GM12878 (cell line): ENCODE results near the gene C3orf20. TPM values are rescaled to one million over a fixed set of nuclear protein-coding genes. Genes with fewer than 3 reads are reported as not detected.

Source experiments
- ATAC-seq: fragments of 200-7000 bp; cut with Tn5 transposase; 3 replicates; pipeline ENCODE4 v1.9.1; 2020; ENCODE audit warnings: mild to moderate bottlenecking, moderate library complexity
- BruUV-seq: library from RNA; stranded (reverse); fragments of 400-500 nt; replicated peaks from 2 replicates; lab custom pipeline; 2021; lab: Mats Ljungman, UMichigan
- CTCF ChIA-PET: fragments of 300-600 bp; sonication (Branson Sonifier 250); formaldehyde crosslinking; extraction: SDS; loops from one replicate; lab custom pipeline; 2021; ENCODE audit warnings: inconsistent platforms; lab: Yijun Ruan, JAX
- POLR2A ChIA-PET: fragments of 350-600 bp; formaldehyde crosslinking; extraction: SDS; loops from one replicate; lab custom pipeline; 2021; ENCODE audit warnings: inconsistent platforms; lab: Charles Lee
- RAD21 ChIA-PET: fragments of 300-600 bp; sonication (Branson Sonifier 250); formaldehyde crosslinking; loops from one replicate; lab custom pipeline; 2023; ENCODE audit warnings: antibody characterized with exemption; ENCODE audit not compliant: unreplicated experiment; lab: Charles Lee
- SMC1A ChIA-PET: fragments of 300-600 bp; sonication (Branson Sonifier 250); formaldehyde crosslinking; loops from one replicate; lab custom pipeline; 2023; ENCODE audit not compliant: unreplicated experiment, uncharacterized antibody; lab: Charles Lee
- DNase-seq: peaks from one replicate; pipeline ENCODE4 v3.0.0-alpha.2; 2011; ENCODE audit warnings: low read depth, low spot score
- FAIRE-seq: peaks from 3 replicates; lab custom pipeline; 2011; peaks lifted over from hg19 to GRCh38; lab: Jason Lieb, UNC
- H2AFZ ChIP-seq: 2 replicates; pipeline ENCODE4 v1.6.0; 2011; ENCODE audit warnings: low read depth, low read length, control low read depth; ENCODE audit not compliant: control insufficient read depth
- H3K27ac ChIP-seq: 2 replicates; pipeline ENCODE4 v1.5.1; 2011; ENCODE audit warnings: control low read depth; ENCODE audit not compliant: control insufficient read depth, insufficient read depth
- H3K27me3 ChIP-seq, 2 experiments: replicated peaks in 1 of 2; 2 replicates each; pipeline versions ENCODE4 v1.6.0 to v1.6.1; 2011; ENCODE audit warnings: low read length in 1 of 2; ENCODE audit not compliant: control insufficient read depth in 2 of 2, insufficient read depth in 2 of 2
- H3K36me3 ChIP-seq, 2 experiments: 2 replicates each; pipeline ENCODE4 v1.5.1; 2011; ENCODE audit warnings: low read length in 1 of 2; ENCODE audit not compliant: control insufficient read depth in 2 of 2, insufficient read depth in 2 of 2
- H3K4me1 ChIP-seq: 2 replicates; pipeline ENCODE4 v1.6.1; 2011; ENCODE audit warnings: mild to moderate bottlenecking, low read length, moderate library complexity, mixed read lengths; ENCODE audit not compliant: control insufficient read depth, insufficient read depth
- H3K4me2 ChIP-seq: 2 replicates; pipeline ENCODE4 v1.6.0; 2011; ENCODE audit warnings: control low read depth; ENCODE audit not compliant: control insufficient read depth, insufficient read depth
- H3K4me3 ChIP-seq: fragments of 200-600 bp; sonication (generic); 2 replicates; pipeline ENCODE4 v1.5.1; 2016
- H3K79me2 ChIP-seq: 2 replicates; pipeline ENCODE4 v1.6.0; 2011; ENCODE audit warnings: low read length; ENCODE audit not compliant: control insufficient read depth, insufficient read depth
- H3K9ac ChIP-seq: 2 replicates; pipeline ENCODE4 v1.8.0; 2011; ENCODE audit warnings: low read length, control low read depth, mixed read lengths; ENCODE audit not compliant: control insufficient read depth, insufficient read depth
- H3K9me3 ChIP-seq: replicated peaks from 3 replicates; pipeline ENCODE4 v1.5.1; 2011; ENCODE audit warnings: mild to moderate bottlenecking, low read length; ENCODE audit not compliant: control insufficient read depth, insufficient read depth
- H4K20me1 ChIP-seq: 2 replicates; pipeline ENCODE4 v1.6.0; 2011; ENCODE audit not compliant: control insufficient read depth, insufficient read depth
- NBN ChIP-seq: fragments of 450-650 bp; IDR thresholded peaks from 2 replicates; pipeline ENCODE4 v1.6.1; 2016
- POLR2AphosphoS2 ChIP-seq: IDR thresholded peaks from 2 replicates; pipeline ENCODE4 v1.6.1; 2011; ENCODE audit warnings: low read depth, mild to moderate bottlenecking, low read length, improper control_type of control experiment, moderate library complexity
- SMAD1 ChIP-seq: fragments of 450-650 bp; IDR thresholded peaks from 2 replicates; pipeline ENCODE4 v1.6.1; 2018; ENCODE audit warnings: mild to moderate bottlenecking, low read depth; ENCODE audit not compliant: partially characterized antibody
- YY1 ChIP-seq: IDR thresholded peaks from 2 replicates; pipeline ENCODE4 v1.6.1; 2011; ENCODE audit warnings: low read depth, mild to moderate bottlenecking, low read length
- WGBS: methylation state at CpG from one replicate; pipeline ENCODE4 v1.1.6; 2016; ENCODE audit warnings: low lambda C conversion rate; ENCODE audit not compliant: insufficient replicate concordance, insufficient coverage; ENCODE audit errors: missing lambda C conversion rate; 5-methylcytosine and 5-hydroxymethylcytosine counted together
- in situ Hi-C: fragments of 300-500 bp; cut with MboI; formaldehyde crosslinking; loops from 9 replicates; pipeline ENCODE4 v1.14.3; 2018; ENCODE audit warnings: mixed read lengths
- intact Hi-C: fragments of 100-400 bp; cut with micrococcal nuclease; formaldehyde crosslinking; loops from one replicate; pipeline ENCODE4 v1.14.2; 2022; ENCODE audit not compliant: unreplicated experiment
- polyA plus RNA-seq, 11 experiments: library from polyadenylated mRNA; depleted of rRNA in 4 of 11; unstranded in 6 of 11; stranded (reverse) in 5 of 11; fragments of >200 nt; fragmentation: Nextera tagmentation in 4 of 11; fragmentation: Illumina TruSeq in 1 of 11; extraction: Ambion mirVana in 4 of 11; extraction: Trizol in 1 of 11; gene quantifications; 1 replicate in 1 of 11; 2 replicates in 10 of 11; pipeline versions ENCODE4 v1.2.1 to v1.2.3, GENCODE V29; 2011 to 2016; ENCODE audit warnings: inconsistent platforms in 2 of 11, missing spikeins in 2 of 11, low read depth in 1 of 11
- total RNA-seq, 4 experiments: library from RNA; depleted of rRNA in 3 of 4; stranded (reverse); fragments of >200 nt in 3 of 4; fragmentation: Illumina TruSeq in 1 of 4; extraction: Trizol in 1 of 4; gene quantifications; 2 replicates each; pipeline versions ENCODE4 v1.2.1 to v1.2.3, GENCODE V29; 2013 to 2021

C3orf20 gene
- total and polyA plus RNA-seq, 10 of the 15 experiments (the other 5 are each of a cell fraction or from before 2014, with no cell fraction given), result 0.05 to 2.9 (median 1.0) TPM

- no peak overlapping the region for H3K9ac ChIP-seq
- H3K4me1 ChIP-seq, result no peaks in the 10 kb centered on the region
- CTCF ChIA-PET, result interaction anchor here (0.6 to 7.4 kb wide), 6 partner anchors 9 to 151 kb away, joined by 3 to 321 read pairs (median 22); partner anchors contain the start of gene C3orf20
- no peak overlapping the region for H3K27ac ChIP-seq
- RAD21 ChIA-PET, result interaction anchor here (1.0 kb wide), 1 partner anchor 111 kb away, joined by 3 read pairs; no protein-coding TSS in a partner anchor
- BruUV-seq, result no TSS peak
- in situ Hi-C loops, result loop anchor here (5.0 kb wide), 1 partner anchor 112 kb away; no protein-coding TSS in a partner anchor
- H3K79me2 ChIP-seq, result no peaks in the 10 kb centered on the region
- POLR2A ChIA-PET, result no interaction called here
- ATAC-seq, result no peak
- no peak overlapping the region for H3K4me3 ChIP-seq
- no peaks in the 10 kb centered on the region for H4K20me1 ChIP-seq
- WGBS, result 35% methylated on average over 8 of the region's 8 CpGs
- TF ChIP-seq SMAD1, result no peak
- TF ChIP-seq YY1, result no peak
- TF ChIP-seq NBN, result no peak
- TF ChIP-seq POLR2AphosphoS2, result no peak
- TF ChIP-seq, all 136 proteins: peak for 0
- SMC1A ChIA-PET, result interaction anchor here (0.6 to 9.7 kb wide), 5 partner anchors 55 to 239 kb away, joined by 3 to 274 read pairs (median 6); partner anchors contain the start of gene C3orf20
- DNase-seq, result no peak
- Histone ChIP-seq H3K27me3 (no peaks in the 10 kb centered on the region; a peak in 1 of 4 replicates), H3K36me3 (no peaks in the 10 kb centered on the region), H3K9me3 (no peaks in the 10 kb centered on the region; the same call in 2 of the 3 replicates), H2AFZ (no peak overlapping the region), H3K4me2 (no peak overlapping the region)
- intact Hi-C loops, result no loop called here
- FAIRE-seq, result no peak
These were observed 109.2 kb downstream of the C3orf20 start for GRCh38 chr3:14784087-14784681.
